HEK293T (cell line): ENCODE data around the gene KCNIP1.

ENCODE experiments used
- CTCF ChIA-PET: fragments of 350-600 bp; formaldehyde crosslinking; extraction: SDS; loops from one replicate; lab custom pipeline; 2021; ENCODE audit warnings: antibody characterized with exemption, inconsistent platforms; lab: Yijun Ruan, JAX
- POLR2A ChIA-PET: fragments of 350-600 bp; formaldehyde crosslinking; extraction: SDS; loops from one replicate; lab custom pipeline; 2020; ENCODE audit warnings: antibody characterized with exemption, inconsistent platforms; lab: Yijun Ruan, JAX
- DNase-seq: peaks from one replicate; pipeline ENCODE4 v3.0.0; 2012; ENCODE audit warnings: mixed read lengths; ENCODE audit errors: extremely low spot score
- ARNT ChIP-seq: fragments of 450-650 bp; IDR thresholded peaks from 2 replicates; pipeline ENCODE4 v1.6.1; 2017; ENCODE audit warnings: mild to moderate bottlenecking
- BHLHE40 ChIP-seq: fragments of 450-650 bp; IDR thresholded peaks from 2 replicates; pipeline ENCODE4 v1.6.1; 2016; ENCODE audit warnings: mild to moderate bottlenecking, moderate library complexity, borderline replicate concordance
- CTBP1 ChIP-seq: fragments of 450-650 bp; IDR thresholded peaks from 2 replicates; pipeline ENCODE4 v1.6.1; 2016; ENCODE audit warnings: borderline replicate concordance
- ELF4 ChIP-seq: fragments of 450-650 bp; IDR thresholded peaks from 2 replicates; pipeline ENCODE4 v1.6.1; 2017; ENCODE audit warnings: antibody characterized with exemption
- FOXA1 ChIP-seq: fragments of 450-650 bp; IDR thresholded peaks from 2 replicates; pipeline ENCODE4 v1.6.1; 2016; ENCODE audit warnings: mild to moderate bottlenecking
- FOXK2 ChIP-seq: fragments of 450-650 bp; IDR thresholded peaks from 2 replicates; pipeline ENCODE4 v1.6.1; 2016; ENCODE audit warnings: mild to moderate bottlenecking
- FOXM1 ChIP-seq: fragments of 450-650 bp; IDR thresholded peaks from 2 replicates; pipeline ENCODE4 v1.6.1; 2017; ENCODE audit warnings: mild to moderate bottlenecking, borderline replicate concordance
- HDGF ChIP-seq: fragments of 450-650 bp; IDR thresholded peaks from 2 replicates; pipeline ENCODE4 v1.6.1; 2017; ENCODE audit warnings: antibody characterized with exemption, borderline replicate concordance
- L3MBTL2 ChIP-seq: fragments of 450-650 bp; conservative IDR thresholded peaks from 2 replicates; pipeline ENCODE4 v1.6.1; 2016; ENCODE audit warnings: mild to moderate bottlenecking
- LEF1 ChIP-seq: fragments of 450-650 bp; IDR thresholded peaks from 2 replicates; pipeline ENCODE4 v1.6.1; 2017; ENCODE audit warnings: mild to moderate bottlenecking, borderline replicate concordance
- NFRKB ChIP-seq: fragments of 450-650 bp; IDR thresholded peaks from 2 replicates; pipeline ENCODE4 v1.6.1; 2016; ENCODE audit warnings: mild to moderate bottlenecking, moderate library complexity
- PKNOX1 ChIP-seq: fragments of 450-650 bp; IDR thresholded peaks from 2 replicates; pipeline ENCODE4 v1.6.1; 2016
- SP1 ChIP-seq: fragments of 450-650 bp; IDR thresholded peaks from 2 replicates; pipeline ENCODE4 v1.6.1; 2017
- SUZ12 ChIP-seq: fragments of 450-650 bp; IDR thresholded peaks from 2 replicates; pipeline ENCODE4 v1.6.1; 2016; ENCODE audit warnings: mild to moderate bottlenecking
- TARDBP ChIP-seq: fragments of 450-650 bp; IDR thresholded peaks from 2 replicates; pipeline ENCODE4 v1.6.1; 2016
- ZNF384 ChIP-seq: fragments of 450-650 bp; IDR thresholded peaks from 2 replicates; pipeline ENCODE4 v1.6.1; 2016

The KCNIP1 gene

GRCh38 chr5:170641589-170642031 lies 137.8 kb downstream of the KCNIP1 start:
- CTCF ChIA-PET = interaction anchor here (0.6 kb wide), 1 partner anchor 81 kb away, joined by 3 read pairs; no protein-coding TSS in a partner anchor
- POLR2A ChIA-PET = no interaction called here
- no peak for TF ChIP-seq SP1
- TF ChIP-seq ZNF384 = no peak
- TF ChIP-seq CTBP1 = no peak
- TF ChIP-seq ARNT = no peak
- TF ChIP-seq PKNOX1 = no peak
- no peak for TF ChIP-seq TARDBP
- TF ChIP-seq FOXA1 = no peak
- no peak for TF ChIP-seq HDGF
- no peak for TF ChIP-seq FOXK2
- no peak for TF ChIP-seq ELF4
- TF ChIP-seq LEF1 = no peak
- TF ChIP-seq SUZ12 = no peak
- no peak for TF ChIP-seq BHLHE40
- TF ChIP-seq NFRKB = no peak
- no peak for TF ChIP-seq FOXM1
- TF ChIP-seq L3MBTL2 = no peak
- no peak for DNase-seq

- ChIA-PET CTCF (interaction anchor here (0.6 to 1.3 kb wide), 2 partner anchors 80 to 149 kb away, joined by 3 to 5 read pairs; no protein-coding TSS in a partner anchor), POLR2A (no interaction called here)
- TF ChIP-seq SP1 (no peak), ZNF384 (no peak), CTBP1 (no peak), L3MBTL2 (no peak), ARNT (no peak), NFRKB (no peak), FOXK2 (no peak)
- no peak for DNase-seq
Observed at GRCh38 chr5:170642066-170642735, 138.4 kb downstream of the KCNIP1 start.

GRCh38 chr5:170642776-170643436 lies 139.1 kb downstream of the KCNIP1 start:
- POLR2A ChIA-PET = interaction anchor here (0.8 kb wide), 1 partner anchor 9 kb away, joined by 4 read pairs; no protein-coding TSS in a partner anchor
- DNase-seq = no peak
- TF ChIP-seq ARNT (no peak), SUZ12 (no peak), SP1 (no peak), ELF4 (no peak), TARDBP (no peak), BHLHE40 (no peak), FOXM1 (no peak), PKNOX1 (no peak), FOXA1 (no peak), NFRKB (no peak), FOXK2 (no peak), CTBP1 (no peak), L3MBTL2 (no peak), ZNF384 (no peak), HDGF (no peak), LEF1 (no peak)
- CTCF ChIA-PET = interaction anchor here (1.3 kb wide), 1 partner anchor 148 kb away, joined by 5 read pairs; no protein-coding TSS in a partner anchor

- POLR2A ChIA-PET = interaction anchor here (0.8 kb wide), 1 partner anchor 10 kb away, joined by 4 read pairs; no protein-coding TSS in a partner anchor
- CTCF ChIA-PET = interaction anchor here (1.7 kb wide), 1 partner anchor 10 kb away, joined by 6 read pairs; no protein-coding TSS in a partner anchor
- DNase-seq = no peak
- no peak for TF ChIP-seq SUZ12
- TF ChIP-seq NFRKB = no peak
- TF ChIP-seq FOXK2 = no peak
- TF ChIP-seq ZNF384 = no peak
- TF ChIP-seq ARNT = no peak
- TF ChIP-seq FOXM1 = no peak
- no peak for TF ChIP-seq LEF1
- no peak for TF ChIP-seq L3MBTL2
- TF ChIP-seq ELF4 = no peak
- no peak for TF ChIP-seq PKNOX1
- no peak for TF ChIP-seq HDGF
- TF ChIP-seq SP1 = no peak
- no peak for TF ChIP-seq CTBP1
- no peak for TF ChIP-seq TARDBP
Observed at GRCh38 chr5:170643591-170643990, 139.8 kb downstream of the KCNIP1 start.

GRCh38 chr5:170644501-170644900 lies 140.7 kb downstream of the KCNIP1 start:
- ChIA-PET CTCF (interaction anchor here (1.7 kb wide), 1 partner anchor 11 kb away, joined by 6 read pairs; no protein-coding TSS in a partner anchor), POLR2A (no interaction called here)
- TF ChIP-seq SP1 (no peak), L3MBTL2 (no peak), HDGF (no peak), FOXK2 (no peak), LEF1 (no peak), NFRKB (no peak), CTBP1 (no peak), ARNT (no peak), BHLHE40 (no peak), PKNOX1 (no peak), TARDBP (no peak), ZNF384 (no peak), FOXA1 (no peak), ELF4 (no peak)
- no peak for DNase-seq
